Left ventricle myocardium inferior (tissue), 1 donor: Measurements from ENCODE around the gene KRTAP12-4. TPM values are rescaled to one million over a fixed set of nuclear protein-coding genes. Genes with fewer than 3 reads are reported as not detected.
"Not testable (repeated sequence)": the region's sequence is repeated elsewhere in the genome, so short reads cannot be mapped to it uniquely, and the experiment has no call there.

Source experiments
- DNase-seq: peaks from one replicate; pipeline ENCODE4 v3.0.0-alpha.2; 2020
- H3K27ac ChIP-seq: fragments of 200-600 bp; replicated peaks from 2 replicates; pipeline ENCODE4 v1.8.0; 2021
- H3K27me3 ChIP-seq: fragments of 200-600 bp; 2 replicates; pipeline ENCODE4 v1.8.0; 2021; ENCODE audit warnings: low read depth
- H3K36me3 ChIP-seq: fragments of 200-600 bp; 2 replicates; pipeline ENCODE4 v1.8.0; 2021
- H3K4me1 ChIP-seq: fragments of 200-600 bp; 2 replicates; pipeline ENCODE4 v1.8.0; 2021
- H3K4me3 ChIP-seq: fragments of 200-600 bp; 2 replicates; pipeline ENCODE4 v1.8.0; 2021; ENCODE audit warnings: mild to moderate bottlenecking, moderate library complexity
- H3K9me3 ChIP-seq: fragments of 200-600 bp; replicated peaks from 2 replicates; pipeline ENCODE4 v1.8.0; 2021
- intact Hi-C: fragments of 100-400 bp; cut with micrococcal nuclease; formaldehyde crosslinking; loops from one replicate; pipeline ENCODE4 v1.11.0; 2022
- total RNA-seq: library from RNA; stranded (reverse); fragmentation: NEBNext Ultra II Directional; extraction: Animal tissue kit (Norgen Biotek cat#: 25700); gene quantifications from one replicate; pipeline ENCODE4 v1.2.1, GENCODE V29; 2021
- TF ChIP-seq, protein P1 (sequence below): fragments of 200-600 bp; IDR thresholded peaks from 2 replicates; pipeline ENCODE4 v1.8.0; 2021; ENCODE audit warnings: antibody characterized with exemption, mild to moderate bottlenecking, borderline replicate concordance
- donor health status: DM: no; HTN: yes; CAD: no; lungs with severe emphysema.

Gene KRTAP12-4
- total RNA-seq, 1 donor from 2014 or later: not detected

DNA sequence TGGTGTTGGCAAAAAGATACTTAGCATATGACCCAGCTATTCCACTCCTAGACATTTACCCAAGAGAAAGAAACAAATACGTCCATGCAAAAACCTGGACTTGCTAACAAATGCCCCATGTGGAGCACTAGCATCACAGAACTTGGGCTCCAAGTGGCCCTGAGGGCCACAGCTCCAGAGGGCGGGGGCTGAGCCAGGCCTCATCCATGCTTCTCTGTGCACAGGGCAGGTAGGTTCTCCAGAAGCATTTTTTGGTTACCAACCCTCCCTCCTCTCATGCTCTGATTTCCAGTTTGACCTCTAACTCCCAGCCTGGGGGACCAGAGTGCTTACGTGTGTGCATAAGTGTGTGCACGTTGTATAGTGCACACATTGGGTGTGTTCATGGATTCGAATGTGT lies 10.2 kb upstream of the KRTAP12-4 start:
- intact Hi-C loops: no loop called here
- no peak overlapping the region for H3K4me3 ChIP-seq
- peaks cover 20% of the 10 kb centered on the region for H3K9me3 ChIP-seq
- no peaks in the 10 kb centered on the region for H3K4me1 ChIP-seq
- H3K27me3 ChIP-seq: peaks cover 5% of the 10 kb centered on the region
- no peak overlapping the region for H3K27ac ChIP-seq
- TF ChIP-seq, protein P1, sequence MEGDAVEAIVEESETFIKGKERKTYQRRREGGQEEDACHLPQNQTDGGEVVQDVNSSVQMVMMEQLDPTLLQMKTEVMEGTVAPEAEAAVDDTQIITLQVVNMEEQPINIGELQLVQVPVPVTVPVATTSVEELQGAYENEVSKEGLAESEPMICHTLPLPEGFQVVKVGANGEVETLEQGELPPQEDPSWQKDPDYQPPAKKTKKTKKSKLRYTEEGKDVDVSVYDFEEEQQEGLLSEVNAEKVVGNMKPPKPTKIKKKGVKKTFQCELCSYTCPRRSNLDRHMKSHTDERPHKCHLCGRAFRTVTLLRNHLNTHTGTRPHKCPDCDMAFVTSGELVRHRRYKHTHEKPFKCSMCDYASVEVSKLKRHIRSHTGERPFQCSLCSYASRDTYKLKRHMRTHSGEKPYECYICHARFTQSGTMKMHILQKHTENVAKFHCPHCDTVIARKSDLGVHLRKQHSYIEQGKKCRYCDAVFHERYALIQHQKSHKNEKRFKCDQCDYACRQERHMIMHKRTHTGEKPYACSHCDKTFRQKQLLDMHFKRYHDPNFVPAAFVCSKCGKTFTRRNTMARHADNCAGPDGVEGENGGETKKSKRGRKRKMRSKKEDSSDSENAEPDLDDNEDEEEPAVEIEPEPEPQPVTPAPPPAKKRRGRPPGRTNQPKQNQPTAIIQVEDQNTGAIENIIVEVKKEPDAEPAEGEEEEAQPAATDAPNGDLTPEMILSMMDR: no peak
- no peaks in the 10 kb centered on the region for H3K36me3 ChIP-seq
- DNase-seq: no peak

DNA sequence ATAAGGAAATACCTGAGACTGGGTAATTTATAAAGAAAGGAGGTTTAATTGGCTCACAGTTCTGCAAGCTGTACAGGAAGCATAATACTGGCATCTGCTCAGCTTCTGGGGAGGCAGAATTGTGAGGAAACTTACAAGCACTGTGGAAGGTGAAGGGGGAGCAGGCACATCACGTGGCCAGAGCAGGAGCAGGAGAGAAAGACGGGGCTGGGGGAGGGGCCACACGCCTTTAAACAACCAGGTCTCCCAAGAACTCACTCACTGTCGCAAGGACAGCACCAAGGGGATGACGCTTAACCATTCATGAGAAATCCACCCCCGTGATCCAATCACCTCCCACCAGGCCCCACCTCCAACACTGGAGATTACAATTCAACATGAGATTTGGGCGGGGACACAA lies 7.1 kb upstream of the KRTAP12-4 start:
- Histone ChIP-seq H3K9me3 (peaks cover 18% of the 10 kb centered on the region), H3K27me3 (peaks cover 14% of the 10 kb centered on the region)
- intact Hi-C loops, H3K4me1 ChIP-seq, H3K27ac ChIP-seq, H3K4me3 ChIP-seq, H3K36me3 ChIP-seq, DNase-seq: not testable (repeated sequence)

DNA sequence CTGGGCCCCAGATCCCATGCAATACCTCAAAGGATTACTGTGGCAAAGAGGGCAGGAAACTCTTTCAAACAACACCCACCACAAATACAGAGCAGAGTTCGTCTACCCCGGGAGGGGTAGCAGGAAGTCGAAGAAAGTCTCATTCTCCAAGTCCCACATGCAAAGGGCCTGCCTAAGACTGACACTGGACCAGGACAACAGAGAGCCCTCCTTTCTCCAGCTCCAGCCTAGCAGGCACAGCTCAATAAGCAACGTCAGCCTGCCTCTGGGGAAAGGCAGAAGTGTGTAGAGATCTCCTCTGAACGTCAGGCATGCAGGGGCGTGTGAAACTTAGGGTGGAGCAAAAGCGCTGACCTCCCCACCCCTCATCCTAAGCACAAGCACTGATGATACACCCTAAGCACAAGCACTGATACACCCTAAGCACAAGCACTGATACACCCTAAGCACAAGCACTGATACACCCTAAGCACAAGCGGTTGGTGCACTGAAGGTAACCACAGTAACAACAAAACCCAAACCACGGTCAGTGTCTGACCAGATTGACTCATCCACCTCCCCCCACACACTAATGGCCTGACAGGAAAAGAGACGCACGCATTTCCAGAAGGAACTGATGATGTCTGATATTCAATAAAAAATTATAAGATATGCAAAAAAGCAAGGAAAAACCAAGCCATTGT lies 4.6 kb upstream of the KRTAP12-4 start:
- H3K27me3 ChIP-seq: peaks cover 14% of the 10 kb centered on the region
- DNase-seq: no peak
- TF ChIP-seq, protein P1: no peak

DNA sequence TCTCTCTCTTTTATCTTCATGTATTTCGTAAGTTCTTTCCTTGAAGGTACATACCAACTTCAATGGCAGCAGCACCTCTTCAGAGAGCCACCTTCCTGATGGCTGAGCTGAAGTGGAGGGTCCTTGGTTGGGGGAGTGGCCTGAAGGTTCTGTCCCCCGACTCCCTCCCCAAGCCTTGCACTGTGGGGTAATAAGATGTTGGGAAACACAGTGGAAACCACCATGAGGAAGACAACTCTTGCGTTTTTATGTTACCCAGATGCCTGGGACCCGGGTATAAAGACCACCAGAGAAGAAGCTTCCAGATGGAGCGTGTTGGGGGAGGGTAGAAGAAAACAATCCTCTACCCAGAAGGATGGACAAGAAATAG lies 4.1 kb upstream of the KRTAP12-4 start:
- Histone ChIP-seq H3K9me3 (peaks cover 20% of the 10 kb centered on the region), H3K4me3 (no peak overlapping the region), H3K27me3 (peaks cover 14% of the 10 kb centered on the region), H3K36me3 (no peaks in the 10 kb centered on the region), H3K27ac (no peak overlapping the region), H3K4me1 (no peaks in the 10 kb centered on the region)
- TF ChIP-seq, protein P1: no peak
- intact Hi-C loops: no loop called here
- DNase-seq: no peak

More for the DNA sequence above, 4.6 kb upstream of the KRTAP12-4 start:
- H3K4me1 ChIP-seq: no peaks in the 10 kb centered on the region
- H3K36me3 ChIP-seq: no peaks in the 10 kb centered on the region
- H3K27ac ChIP-seq: no peak overlapping the region
- intact Hi-C loops: no loop called here
- H3K9me3 ChIP-seq: peaks cover 25% of the 10 kb centered on the region
- H3K4me3 ChIP-seq: no peak overlapping the region

DNA sequence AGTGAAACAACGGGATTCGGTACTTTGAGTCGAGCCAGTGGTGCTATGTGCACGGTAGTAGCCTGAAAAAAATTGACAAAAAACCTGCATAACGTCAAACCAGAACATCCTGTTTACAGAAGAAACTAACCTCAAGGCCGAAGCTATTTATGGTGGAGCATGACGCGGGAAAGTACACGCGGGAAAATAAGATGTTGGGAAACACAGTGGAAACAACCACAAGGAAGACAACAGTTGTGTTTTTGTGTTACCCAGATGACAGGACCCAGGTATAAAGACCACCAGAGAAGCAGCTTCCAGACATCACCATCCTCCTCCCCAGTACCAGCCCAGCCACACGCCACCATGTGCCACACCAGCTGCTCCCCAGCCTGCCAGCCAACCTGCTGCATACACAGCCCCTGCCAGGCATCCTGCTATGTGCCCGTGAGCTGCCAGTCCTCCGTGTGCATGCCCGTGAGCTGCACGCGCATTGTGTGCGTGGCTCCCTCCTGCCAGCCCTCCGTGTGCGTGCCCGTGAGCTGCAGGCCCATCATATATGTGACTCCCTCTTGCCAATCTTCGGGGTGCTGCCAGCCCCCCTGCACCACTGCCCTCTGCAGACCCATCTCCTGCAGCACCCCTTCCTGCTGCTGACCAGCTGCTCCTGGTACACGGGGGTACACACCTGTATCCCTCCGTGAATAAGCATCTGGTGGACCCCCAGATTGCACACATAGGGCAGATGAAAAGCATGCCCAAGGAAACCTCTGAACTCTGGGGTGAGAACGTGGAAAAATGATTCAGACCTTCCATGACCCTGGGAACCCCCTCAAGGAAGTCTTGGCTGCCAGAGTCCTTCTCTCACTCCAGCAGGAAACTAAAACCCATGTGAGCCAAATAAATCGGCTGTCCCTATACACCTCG lies 3.4 kb upstream of the KRTAP12-4 start, which contains the start of gene KRTAP12-3:
Gene KRTAP12-3, plus strand, starts transcription at position 298 of the 906 bp plus-strand sequence. Its CDS starts 48 bp downstream, at position 346.
- Histone ChIP-seq H3K27ac (no peak within 1 kb of the TSS), H3K27me3 (peaks cover 14% of the 10 kb centered on the region), H3K4me1 (no peaks in the 10 kb centered on the region), H3K9me3 (peaks cover 13% of the 10 kb centered on the region), H3K36me3 (no peaks in the 10 kb centered on the region), H3K4me3 (no peak within 1 kb of the TSS)
- intact Hi-C loops: no loop called here
- TF ChIP-seq, protein P1: no peak
- DNase-seq: no peak

DNA sequence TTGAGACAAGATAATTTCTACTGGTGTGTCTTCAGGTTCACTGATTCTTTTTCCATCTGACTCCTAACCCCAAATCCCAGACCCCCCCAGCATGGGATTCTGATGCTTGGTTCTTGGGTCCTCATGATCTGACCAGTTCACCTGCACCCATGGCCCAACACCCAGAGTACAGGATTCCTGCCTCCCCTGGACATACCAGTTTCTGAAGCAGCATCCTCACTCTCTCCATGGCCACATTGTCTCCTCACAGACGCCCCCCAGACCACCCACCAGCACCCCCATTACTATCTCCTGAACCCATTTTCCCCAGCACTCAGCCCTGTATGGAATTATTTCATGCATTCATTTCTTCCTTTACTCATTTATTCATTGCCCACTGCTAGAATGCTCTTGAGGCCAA lies 2.4 kb upstream of the KRTAP12-4 start:
- H3K4me1 ChIP-seq: no peaks in the 10 kb centered on the region
- intact Hi-C loops: no loop called here
- peaks cover 12% of the 10 kb centered on the region for H3K9me3 ChIP-seq
- H3K4me3 ChIP-seq: no peak overlapping the region
- peaks cover 14% of the 10 kb centered on the region for H3K27me3 ChIP-seq
- no peaks in the 10 kb centered on the region for H3K36me3 ChIP-seq
- no peak for DNase-seq
- TF ChIP-seq, protein P1: no peak
- no peak overlapping the region for H3K27ac ChIP-seq
